ENCODE measurements around the gene RAB11FIP3.

The RAB11FIP3 gene

DNA sequence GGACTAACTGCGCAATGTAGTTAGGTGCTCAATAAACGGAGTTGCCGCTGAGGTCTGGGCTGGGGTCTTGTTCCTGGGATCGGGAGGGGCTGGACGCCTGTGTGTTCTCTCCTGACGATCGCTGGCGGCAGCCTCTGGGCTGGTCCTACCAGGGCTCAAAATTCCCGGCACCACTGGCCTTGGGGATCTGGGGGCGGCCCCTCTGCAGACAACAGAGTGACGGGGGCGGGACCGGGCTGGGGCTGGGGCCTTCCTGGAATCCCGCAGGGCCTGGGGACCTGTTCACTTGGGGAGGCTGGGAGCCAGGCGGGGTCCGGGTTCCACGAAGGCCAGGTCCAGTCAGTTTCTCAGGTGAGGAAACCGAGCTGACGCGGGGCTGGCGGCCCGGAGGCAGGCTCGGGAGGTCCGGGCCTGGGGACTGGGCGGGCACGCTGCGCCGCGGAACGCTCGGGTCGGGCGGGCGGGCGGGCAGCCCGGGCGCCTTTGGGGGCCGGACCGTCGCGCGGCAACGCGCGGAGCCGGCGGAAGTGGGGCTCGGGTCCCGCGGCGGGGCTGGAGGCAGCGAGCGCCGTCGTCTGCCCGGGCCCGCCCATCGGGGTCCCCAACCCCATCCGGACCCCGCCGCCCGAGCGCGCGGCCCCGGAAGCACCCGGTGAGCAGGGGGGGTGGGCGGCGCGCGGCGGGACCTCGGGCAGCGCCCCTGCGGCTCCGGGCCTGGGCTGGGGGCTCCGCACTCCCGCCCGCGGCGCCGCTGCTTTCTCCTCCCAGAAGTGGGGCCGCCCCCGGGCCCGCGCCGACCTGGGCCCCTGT, 144.2 kb downstream of the RAB11FIP3 start, which contains the start of gene PIGQ:
Gene PIGQ (plus strand): TSS at position 524 of the 810 bp plus-strand sequence. CDS start 4,107 bp downstream, outside the sequence.
- peak; percentile 67 to 77 for DNase-seq

Data from stimulated activated CD4-positive, alpha-beta T cell treated with anti-CD3 and anti-CD28 coated beads, Interleukin-2, amount 100 ng/mL, for 24 hours (primary cell).